KOPT-K1 (cell line): Measurements from ENCODE around the gene CFP.
"Not testable (repeated sequence)": the region's sequence is repeated elsewhere in the genome, so short reads cannot be mapped to it uniquely, and the experiment has no call there.

ENCODE experiments used
- H3K27ac ChIP-seq: fragments of 200-600 bp; sonication (generic); 2 replicates; pipeline ENCODE4 v1.5.1; 2016; ENCODE audit warnings: antibody characterized with exemption, mild to moderate bottlenecking, low read depth, low read length; ENCODE audit not compliant: poor library complexity, severe bottlenecking
- H3K36me3 ChIP-seq: fragments of 200-600 bp; sonication (generic); 2 replicates; pipeline ENCODE4 v1.5.1; 2017; ENCODE audit warnings: antibody characterized with exemption, mild to moderate bottlenecking, low read length, moderate library complexity; ENCODE audit not compliant: insufficient read depth
- H3K9me3 ChIP-seq: fragments of 200-600 bp; sonication (generic); 2 replicates; pipeline ENCODE4 v1.5.1; 2017; ENCODE audit warnings: antibody characterized with exemption, low read length, mild to moderate bottlenecking; ENCODE audit not compliant: insufficient read depth, poor library complexity, severe bottlenecking

Gene CFP

DNA sequence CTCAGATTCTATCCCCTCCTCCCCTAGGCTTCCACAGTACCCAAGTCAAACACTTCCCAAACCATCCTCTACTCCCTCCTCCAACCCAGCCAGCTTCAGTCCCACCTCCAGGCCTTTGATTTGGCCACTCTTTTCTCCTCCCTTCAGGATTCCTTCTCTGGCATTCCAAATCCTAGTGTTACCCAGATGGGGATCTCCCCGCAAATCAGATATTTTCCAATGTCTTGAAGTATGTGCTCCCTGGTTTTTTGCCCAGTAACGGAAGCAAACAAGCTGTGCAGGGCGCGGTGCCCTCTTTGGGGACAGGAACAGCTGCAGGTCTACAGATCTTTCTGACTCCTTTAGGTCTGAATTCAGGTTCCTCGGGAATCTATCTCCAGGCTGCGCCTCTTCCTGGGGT lies 7.9 kb downstream of the CFP start:
- Histone ChIP-seq H3K27ac (no peak overlapping the region), H3K9me3 (no peaks in the 10 kb centered on the region), H3K36me3 (no peaks in the 10 kb centered on the region)

- Histone ChIP-seq H3K36me3 (no peaks in the 10 kb centered on the region), H3K27ac (no peak overlapping the region), H3K9me3 (no peaks in the 10 kb centered on the region)
These were observed 9.4 kb downstream of the CFP start for GRCh38 chrX:47620303-47620685.

- H3K9me3 ChIP-seq = no peaks in the 10 kb centered on the region
- H3K27ac ChIP-seq = no peak within 1 kb of the TSS
- no peaks in the 10 kb centered on the region for H3K36me3 ChIP-seq
These were observed 10.0 kb downstream of the CFP start, which contains the start of gene SYN1 for GRCh38 chrX:47619486-47620302. TSS of gene SYN1 (minus strand) at chrX:47619857. CDS start at chrX:47619728, 129 bp downstream.

DNA sequence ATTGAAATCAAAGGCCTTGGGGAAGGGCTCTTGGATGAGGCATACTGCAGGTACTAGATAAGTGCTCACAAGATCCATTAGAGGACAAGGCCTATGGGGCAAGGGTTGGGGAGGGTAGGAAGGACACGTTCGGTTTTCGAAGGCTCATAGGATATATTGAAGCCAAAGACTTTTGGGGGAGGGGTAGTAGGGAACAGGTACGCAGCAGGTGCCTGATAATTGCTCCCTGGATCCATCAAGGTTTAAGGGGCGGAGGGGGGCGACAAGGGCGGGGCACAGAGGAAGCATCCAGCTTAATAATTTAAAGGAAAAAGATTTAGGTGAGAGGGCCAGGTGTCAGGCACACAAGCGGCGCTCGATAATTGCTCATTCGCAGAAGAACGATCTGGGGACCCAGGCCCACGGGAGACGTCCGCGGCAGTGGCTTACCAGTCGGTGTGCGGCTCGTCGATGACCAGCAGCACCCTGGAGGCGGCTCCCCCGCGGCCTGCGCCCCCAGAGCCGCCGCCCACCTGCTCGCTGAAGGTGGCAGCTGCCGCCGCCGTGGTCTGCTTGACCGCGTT lies 10.7 kb downstream of the CFP start:
- no peaks in the 10 kb centered on the region for H3K9me3 ChIP-seq
- no peaks in the 10 kb centered on the region for H3K36me3 ChIP-seq
- H3K27ac ChIP-seq = no peak overlapping the region

GRCh38 chrX:47614618-47615017 lies 15.1 kb downstream of the CFP start:
- Histone ChIP-seq H3K9me3 (no peaks in the 10 kb centered on the region), H3K27ac (no peak overlapping the region), H3K36me3 (no peaks in the 10 kb centered on the region)

DNA sequence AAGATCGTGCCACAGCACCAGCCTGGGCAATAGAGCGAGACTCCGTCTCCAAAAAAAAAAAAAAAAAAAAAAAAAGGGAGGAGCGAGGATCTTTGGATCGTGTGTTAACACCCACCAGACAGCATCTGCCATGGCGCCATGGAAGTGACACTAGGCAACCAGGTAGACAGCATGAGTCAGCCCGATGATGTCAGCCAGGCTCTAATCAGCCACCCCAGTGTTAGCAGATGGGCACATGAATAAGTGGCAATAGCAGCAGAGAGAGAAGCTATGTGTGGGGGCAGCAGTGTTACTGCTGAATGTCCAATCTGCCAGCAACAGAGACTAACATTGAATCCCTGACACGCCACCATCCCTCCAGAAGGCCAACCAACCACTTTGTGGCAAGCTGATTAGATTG lies 16.6 kb downstream of the CFP start:
- Histone ChIP-seq H3K27ac (no peak overlapping the region), H3K9me3 (no peaks in the 10 kb centered on the region), H3K36me3 (no peaks in the 10 kb centered on the region)

- Histone ChIP-seq H3K27ac (no peak overlapping the region), H3K36me3 (no peaks in the 10 kb centered on the region), H3K9me3 (no peaks in the 10 kb centered on the region)
These were observed 17.3 kb downstream of the CFP start for GRCh38 chrX:47612418-47612817.

DNA sequence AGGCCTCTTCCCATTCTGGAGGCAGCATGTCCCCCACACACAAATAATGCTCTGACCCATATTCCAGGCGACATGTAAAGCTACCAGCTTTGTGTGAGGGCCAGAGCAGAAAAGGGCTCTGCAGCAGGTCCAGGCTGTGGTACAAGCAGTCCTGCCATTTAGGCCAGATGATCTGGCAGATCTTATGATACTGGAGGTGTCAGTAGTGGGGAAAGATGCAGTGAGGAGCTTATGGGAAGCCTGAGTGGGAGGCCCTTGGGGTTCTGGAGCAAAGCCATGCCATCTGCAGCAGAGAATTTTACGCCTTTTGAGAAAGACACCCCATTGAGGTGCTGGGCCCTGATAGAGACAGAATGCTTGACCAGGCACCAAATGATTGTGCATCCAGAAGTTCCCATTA lies 17.8 kb downstream of the CFP start:
- Histone ChIP-seq H3K36me3 (no peaks in the 10 kb centered on the region), H3K27ac (no peak overlapping the region), H3K9me3 (no peaks in the 10 kb centered on the region)

GRCh38 chrX:47611489-47611888 lies 18.2 kb downstream of the CFP start:
- Histone ChIP-seq H3K9me3 (no peaks in the 10 kb centered on the region), H3K27ac (no peak overlapping the region), H3K36me3 (no peaks in the 10 kb centered on the region)

DNA sequence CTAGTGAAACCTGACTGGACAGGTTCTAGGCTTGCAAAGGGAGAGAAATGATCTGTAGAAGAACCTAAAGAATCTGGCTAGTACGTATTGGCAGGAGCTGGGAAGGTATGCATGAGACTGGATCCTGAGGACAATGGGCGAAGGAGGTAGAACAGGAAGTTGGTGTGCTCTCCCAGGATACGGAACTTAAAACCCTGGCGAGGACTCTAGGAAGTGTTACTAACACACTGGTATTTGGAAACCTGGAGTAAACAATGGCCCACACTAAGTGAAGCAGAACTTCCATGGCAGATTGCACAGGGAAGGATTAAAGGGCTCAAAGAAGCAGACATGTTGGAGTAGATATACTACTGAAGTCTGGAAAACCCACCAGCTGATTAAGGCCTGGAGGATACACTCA lies 19.2 kb downstream of the CFP start:
- H3K36me3 ChIP-seq = no peaks in the 10 kb centered on the region
- no peaks in the 10 kb centered on the region for H3K9me3 ChIP-seq
- no peak overlapping the region for H3K27ac ChIP-seq

DNA sequence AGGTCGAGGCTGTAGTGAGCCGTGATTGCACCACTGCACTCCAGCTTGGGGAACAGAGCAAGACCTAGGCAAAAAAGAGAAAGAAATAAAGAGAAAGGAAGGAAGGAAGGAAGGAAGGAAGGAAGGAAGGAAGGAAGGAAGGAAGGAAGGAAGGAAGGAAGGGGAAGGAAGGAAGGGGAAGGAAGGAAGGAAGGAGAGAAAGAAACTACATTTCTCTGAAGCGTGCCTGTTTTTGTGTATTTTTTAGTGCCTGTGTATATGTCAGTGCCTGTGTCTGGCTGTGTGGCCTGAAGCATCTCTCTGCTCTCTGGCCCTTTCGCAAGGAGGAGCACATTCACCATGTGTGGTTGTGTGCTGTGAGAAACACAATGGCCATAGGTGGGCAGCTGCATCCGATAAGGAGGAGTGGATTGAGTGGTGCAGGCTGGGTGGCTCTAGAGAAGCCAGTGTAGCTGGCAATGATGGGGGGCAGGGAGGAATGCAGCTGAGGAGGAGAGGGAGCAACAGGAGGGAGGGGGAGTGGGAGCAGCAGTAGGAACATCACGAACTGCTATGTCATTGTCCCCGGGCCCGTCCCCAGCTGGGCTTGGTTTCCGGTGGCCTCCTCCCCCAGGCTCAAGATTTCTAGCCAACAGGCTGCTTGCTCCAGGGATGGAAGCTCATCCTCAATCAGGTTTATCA lies 21.5 kb downstream of the CFP start:
- no peak overlapping the region for H3K27ac ChIP-seq
- no peaks in the 10 kb centered on the region for H3K36me3 ChIP-seq
- no peaks in the 10 kb centered on the region for H3K9me3 ChIP-seq

DNA sequence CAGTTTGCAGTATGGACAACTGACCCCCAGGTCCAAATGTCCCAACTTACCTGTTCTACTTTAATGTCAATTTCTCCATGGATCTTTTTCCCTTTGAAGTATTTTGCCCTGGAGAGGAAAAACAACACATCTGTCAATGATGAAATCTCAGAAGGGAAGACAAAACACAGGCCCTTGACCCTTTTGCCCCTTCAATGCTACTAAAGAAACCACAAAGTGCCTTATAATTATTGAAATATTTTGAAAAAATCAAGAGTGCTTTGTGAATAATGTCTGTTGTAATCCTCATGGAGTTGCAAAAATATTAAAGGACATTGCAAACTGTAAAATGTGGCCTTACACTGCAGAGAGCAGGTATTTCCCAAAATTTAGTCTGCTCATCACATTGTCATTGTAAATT lies 22.6 kb downstream of the CFP start:
- H3K36me3 ChIP-seq = no peaks in the 10 kb centered on the region
- no peaks in the 10 kb centered on the region for H3K9me3 ChIP-seq
- H3K27ac ChIP-seq = no peak overlapping the region

DNA sequence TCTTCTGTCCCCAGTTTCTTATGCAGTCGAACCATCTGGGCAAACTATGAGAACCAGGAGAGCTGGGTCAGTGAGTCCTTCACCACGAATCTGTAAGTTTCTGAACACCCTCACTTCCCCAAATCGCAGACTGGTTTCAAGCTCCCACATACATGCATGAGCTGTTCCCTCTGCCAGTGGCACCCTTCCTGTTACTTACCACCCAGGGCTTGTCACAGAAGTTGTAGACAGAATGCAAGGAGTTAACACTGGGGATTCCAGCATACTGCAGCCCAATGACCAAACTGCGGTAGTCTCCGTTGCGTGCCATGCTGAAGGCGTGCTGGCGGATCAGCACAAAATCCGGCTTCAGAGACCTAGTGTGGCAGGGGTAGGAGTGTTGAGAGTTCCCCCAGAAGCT lies 24.7 kb downstream of the CFP start:
- H3K27ac ChIP-seq = no peak overlapping the region
- no peaks in the 10 kb centered on the region for H3K36me3 ChIP-seq
- H3K9me3 ChIP-seq = no peaks in the 10 kb centered on the region

- H3K9me3 ChIP-seq, H3K36me3 ChIP-seq, H3K27ac ChIP-seq: not testable (repeated sequence)
These were observed 26.6 kb downstream of the CFP start for GRCh38 chrX:47603125-47603524.

DNA sequence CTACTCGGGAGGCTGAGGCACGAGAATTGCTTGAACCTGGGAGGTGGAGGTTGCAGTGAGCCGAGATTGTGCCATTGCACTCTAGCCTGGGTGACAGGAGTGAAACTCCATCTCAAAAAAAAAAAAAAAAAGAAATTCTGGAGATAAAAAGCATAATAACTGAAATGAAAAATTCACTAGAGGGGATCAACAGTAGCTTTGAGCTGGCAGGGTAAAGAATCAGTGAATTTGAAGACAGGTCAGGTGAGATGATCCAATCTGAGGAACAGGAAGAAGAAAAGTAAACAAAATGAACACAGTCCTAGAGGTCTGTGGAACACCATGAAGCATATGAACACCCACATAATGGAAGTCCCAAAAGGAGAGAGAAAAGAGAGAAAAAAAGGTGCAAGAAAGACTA lies 32.5 kb downstream of the CFP start:
- no peaks in the 10 kb centered on the region for H3K36me3 ChIP-seq
- no peak overlapping the region for H3K27ac ChIP-seq
- H3K9me3 ChIP-seq = peaks cover 5% of the 10 kb centered on the region

GRCh38 chrX:47596256-47596655 lies 33.5 kb downstream of the CFP start:
- no peaks in the 10 kb centered on the region for H3K36me3 ChIP-seq

More at GRCh38 chrX:47596256-47596655, 33.5 kb downstream of the CFP start:
- Histone ChIP-seq H3K27ac (no peak overlapping the region), H3K9me3 (peaks cover 5% of the 10 kb centered on the region)
